ENCODE results near the gene CYP4F8.
"Not testable (repeated sequence)": the region's sequence is repeated elsewhere in the genome, so short reads cannot be mapped to it uniquely, and the experiment has no call there.

CYP4F8 gene

DNA sequence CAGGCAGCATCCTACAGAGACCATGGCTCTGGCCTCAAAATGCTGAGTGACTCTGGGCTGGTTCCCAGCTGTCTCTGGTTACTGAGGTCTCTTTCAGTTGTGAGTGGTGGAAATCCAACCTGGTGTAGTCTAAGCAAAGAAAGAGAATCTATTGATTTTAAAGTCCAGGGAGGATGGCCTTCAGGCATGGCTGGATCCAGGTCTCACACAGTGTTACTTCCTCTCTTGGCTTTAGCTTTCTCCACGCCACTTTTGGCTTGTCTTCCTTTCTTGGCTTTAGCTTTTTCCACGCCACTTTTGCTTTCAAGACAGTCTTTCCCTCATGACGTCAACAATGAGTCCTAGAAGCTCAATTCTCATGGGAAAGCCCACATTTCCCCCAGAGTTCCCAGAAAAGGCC is 29.8 kb downstream of the CYP4F8 start:
- no peak for DNase-seq

DNA sequence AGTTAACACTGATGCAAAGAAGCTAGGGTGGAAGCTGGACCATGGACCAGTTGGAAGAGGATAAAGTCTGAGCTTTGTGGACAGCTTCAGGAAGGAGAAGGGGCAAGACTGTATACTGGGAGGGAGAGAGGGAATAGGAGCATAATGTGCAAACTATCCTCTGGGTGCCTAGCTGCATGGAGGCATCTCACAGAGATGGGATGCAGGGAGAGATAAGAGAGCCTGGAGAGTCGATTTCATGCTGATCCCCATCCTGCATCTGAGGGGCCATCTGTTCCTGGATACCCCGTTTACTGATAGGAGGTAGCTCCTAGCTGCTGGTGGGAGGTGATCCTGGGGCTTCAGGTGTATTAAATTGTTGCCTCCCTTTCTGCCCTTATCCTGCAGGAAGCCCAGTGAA is 34.5 kb downstream of the CYP4F8 start:
- DNase-seq, result no peak

DNA sequence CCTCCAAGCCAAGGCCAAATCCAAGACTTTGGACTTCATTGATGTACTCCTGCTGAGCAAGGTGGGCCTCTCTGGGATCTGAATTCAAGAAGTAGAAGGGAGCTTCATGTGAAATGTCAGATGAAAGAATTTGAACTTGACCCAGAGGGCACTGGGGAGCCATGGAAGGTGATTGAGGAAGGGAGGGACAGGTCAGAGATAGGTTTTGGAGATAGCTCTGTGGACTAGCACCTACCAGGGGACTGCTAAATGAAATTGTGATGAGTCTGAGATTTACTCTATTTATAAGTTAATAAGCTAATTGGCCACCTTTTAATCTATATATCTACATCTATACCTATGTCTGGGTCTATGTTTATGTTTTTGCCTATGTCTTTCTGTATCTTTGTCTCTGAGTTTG is 35.1 kb downstream of the CYP4F8 start:
- not testable (repeated sequence) for DNase-seq

DNA sequence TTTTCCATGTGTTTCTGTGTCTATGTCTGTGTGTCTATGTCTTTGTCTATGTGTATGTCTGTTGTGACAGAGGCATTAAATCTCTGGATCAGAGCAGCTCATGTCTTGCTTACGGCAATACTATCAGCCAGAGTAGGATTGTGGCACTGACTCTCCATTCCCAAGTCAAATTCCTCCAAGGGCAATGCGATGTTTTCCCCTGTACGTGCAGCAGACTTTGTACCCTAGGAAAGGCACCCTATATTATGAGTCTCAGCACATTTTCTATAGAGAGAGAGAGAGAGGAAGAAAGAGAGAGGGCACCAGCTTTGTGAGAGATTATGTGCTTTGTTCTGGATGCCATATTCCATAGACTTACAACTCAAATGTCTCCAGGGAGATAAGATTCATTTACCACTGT is 36.8 kb downstream of the CYP4F8 start:
- no peak for DNase-seq

DNA sequence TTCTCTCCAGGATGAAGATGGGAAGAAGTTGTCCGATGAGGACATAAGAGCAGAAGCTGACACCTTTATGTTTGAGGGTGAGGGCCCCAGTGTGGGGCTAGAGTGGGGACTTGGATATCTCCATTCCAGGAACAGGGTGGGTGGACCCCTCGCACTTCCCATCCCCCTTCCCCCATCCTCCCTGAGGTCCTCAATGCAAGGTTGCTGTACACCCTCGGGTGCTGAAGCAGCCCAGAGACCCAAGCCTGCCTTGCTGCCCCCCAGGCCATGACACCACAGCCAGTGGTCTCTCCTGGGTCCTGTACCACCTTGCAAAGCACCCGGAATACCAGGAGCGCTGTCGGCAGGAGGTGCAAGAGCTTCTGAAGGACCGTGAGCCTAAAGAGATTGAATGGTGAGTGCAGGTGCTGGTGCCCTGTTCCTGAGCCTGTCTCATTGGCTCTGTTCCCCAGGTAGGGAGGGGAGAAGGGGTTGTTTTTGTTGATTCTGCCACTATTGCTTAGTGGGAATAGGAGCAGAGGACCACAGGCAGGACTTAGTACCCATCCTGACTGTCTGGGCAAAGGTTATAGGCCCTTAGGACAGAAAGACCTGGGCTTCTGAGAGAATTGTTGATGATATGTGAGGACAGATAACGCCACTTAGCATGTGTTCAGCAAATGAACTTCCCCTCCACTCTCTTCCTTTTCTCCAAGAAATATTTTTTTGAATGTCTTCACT is 37.7 kb downstream of the CYP4F8 start:
- DNase-seq, result no peak

DNA sequence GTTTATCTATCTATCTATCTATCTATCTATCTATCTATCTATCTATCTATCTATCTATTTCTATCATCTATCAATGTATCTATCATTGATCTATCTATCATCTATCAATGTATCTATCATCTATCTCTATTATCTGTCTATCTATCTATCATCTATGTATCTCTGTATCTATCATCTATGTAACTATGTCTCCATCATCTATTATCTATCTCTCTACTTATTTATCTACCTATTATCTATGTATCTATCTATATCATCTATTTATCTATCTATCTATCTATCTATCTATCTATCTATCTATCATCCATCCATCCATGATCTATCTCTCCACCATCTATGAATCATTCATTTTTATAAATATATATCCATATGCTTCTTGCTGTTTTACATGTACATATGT is 41.4 kb downstream of the CYP4F8 start:
- DNase-seq, result no peak

GRCh38 chr19:15663247-15663646 is 48.2 kb downstream of the CYP4F8 start:
- no peak for DNase-seq

- no peak for DNase-seq
Measured at GRCh38 chr19:15666186-15666585, 51.2 kb downstream of the CYP4F8 start.

- no peak for DNase-seq
Measured at GRCh38 chr19:15666883-15667282, 51.9 kb downstream of the CYP4F8 start.

DNA sequence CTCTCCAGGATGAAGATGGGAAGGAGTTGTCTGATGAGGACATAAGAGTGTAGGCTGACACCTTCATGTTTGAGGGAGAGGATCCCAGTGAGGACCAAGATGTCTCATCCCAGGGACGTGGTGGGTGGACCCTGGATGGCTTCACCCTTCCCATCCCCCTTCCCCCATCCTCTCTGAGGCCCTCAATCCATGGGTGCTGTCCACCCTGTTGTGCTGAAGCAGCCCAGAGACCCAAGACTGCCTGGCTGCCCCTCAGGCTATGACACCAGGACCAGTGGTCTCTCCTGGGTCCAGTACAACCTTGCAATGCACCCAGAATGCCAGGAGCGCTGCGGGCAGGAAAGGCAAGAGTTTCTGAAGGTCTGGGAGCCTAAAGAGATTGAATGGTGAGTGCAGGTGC is 54.4 kb downstream of the CYP4F8 start:
- DNase-seq, result no peak

DNA sequence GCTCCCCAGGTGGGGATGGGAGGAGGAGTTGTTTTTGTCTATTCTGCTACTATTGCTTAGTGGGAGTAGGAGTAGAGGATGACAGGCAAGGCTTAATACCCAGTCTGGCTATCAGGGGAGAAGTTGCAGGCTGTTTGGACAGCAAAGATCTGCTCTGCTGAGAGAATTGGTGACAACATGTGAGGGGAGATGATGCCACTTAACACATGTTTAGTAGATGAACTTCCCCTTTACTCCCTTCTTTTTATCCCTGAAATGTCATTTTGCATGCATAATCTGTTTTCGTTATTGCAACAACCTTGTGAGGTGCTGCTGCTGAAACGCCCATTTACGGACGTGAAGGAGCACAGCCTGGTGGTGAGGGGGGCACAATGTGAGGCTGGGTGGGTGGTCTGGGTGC is 54.9 kb downstream of the CYP4F8 start:
- no peak for DNase-seq

DNA sequence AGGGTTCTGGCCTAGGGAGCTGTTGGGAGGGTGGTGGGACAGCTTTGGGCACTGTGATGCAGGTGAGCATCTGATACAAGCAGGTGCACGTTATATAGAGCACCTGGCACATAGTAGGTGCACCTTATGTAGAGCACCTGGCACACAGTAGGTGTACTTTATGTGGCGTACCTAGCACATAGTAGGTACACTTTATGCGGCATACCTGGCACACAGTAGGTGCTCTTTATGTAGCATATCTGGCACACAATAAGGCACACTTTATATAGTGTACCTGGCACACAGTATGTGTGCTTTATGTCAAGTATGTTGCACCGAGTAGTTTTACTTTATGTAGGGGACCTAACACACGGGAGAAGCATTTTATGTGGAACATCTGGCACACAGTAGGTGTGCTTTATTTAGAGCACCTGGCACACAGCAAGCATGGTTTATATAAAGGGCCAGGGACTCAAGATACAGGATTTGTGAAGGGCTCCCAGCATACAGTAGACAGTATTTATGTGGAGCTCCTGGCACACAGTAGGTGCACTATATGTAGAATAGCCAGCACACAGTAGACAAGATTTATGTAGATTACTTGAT is 56.3 kb downstream of the CYP4F8 start:
- DNase-seq, result no peak

- DNase-seq, result no peak
Measured at GRCh38 chr19:15671891-15672579, 57.0 kb downstream of the CYP4F8 start.

GRCh38 chr19:15672580-15673175 is 57.7 kb downstream of the CYP4F8 start, which contains the start of gene CYP4F12:
CYP4F12 (plus strand) TSS chr19:15673087; CDS start chr19:15673530, 443 bp downstream.
- DNase-seq, result no peak

DNA sequence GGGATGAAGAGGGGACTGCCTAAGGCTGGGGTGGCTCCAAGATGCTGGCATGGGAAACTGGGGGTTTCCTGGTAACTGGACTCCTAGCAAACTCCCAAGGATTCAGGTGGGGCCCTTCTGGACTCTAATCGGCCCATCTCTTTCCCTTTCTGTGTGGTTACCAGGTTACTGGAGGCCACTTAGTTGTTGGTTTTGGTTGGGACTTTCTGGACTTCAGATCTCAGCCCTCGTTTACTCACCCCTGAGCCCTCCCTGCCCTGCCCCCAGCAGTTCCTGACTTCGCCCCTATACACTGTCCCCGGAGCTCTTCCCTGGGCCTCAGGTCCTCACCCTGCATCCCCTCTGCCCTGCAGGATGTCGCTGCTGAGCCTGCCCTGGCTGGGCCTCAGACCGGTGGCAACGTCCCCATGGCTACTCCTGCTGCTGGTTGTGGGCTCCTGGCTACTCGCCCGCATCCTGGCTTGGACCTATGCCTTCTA is 58.2 kb downstream of the CYP4F8 start:
- DNase-seq, result no peak

DNA sequence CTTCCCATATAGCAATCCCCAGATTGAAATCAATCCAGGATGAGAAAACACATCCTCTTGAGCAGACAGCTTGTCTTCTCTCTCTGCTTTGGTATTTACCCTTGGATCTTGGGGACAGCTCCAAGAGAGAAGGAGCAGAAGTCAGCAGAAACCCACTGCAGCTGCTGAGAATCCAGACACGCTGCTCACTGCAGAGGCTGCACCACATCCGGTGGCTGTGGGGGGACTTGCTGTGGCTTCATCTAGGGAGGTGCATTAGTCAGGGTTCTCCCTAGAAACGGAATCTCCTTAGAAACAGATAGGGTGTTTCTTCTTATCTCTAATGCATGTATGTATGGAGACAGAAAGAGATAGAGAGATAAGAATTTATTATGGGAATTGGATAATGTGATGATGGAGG is 60.5 kb downstream of the CYP4F8 start:
- no peak for DNase-seq

- DNase-seq, result no peak
Measured at GRCh38 chr19:15679089-15679488, 64.1 kb downstream of the CYP4F8 start.

GRCh38 chr19:15679865-15680264 is 64.8 kb downstream of the CYP4F8 start:
- DNase-seq, result not testable (repeated sequence)
